Neutrophil (primary cell): ENCODE data around the gene CACNA1C.

Experiments
- H3K27ac ChIP-seq: fragments of 200-600 bp; sonication (generic); 2 replicates; pipeline ENCODE4 v1.5.1; 2016; ENCODE audit warnings: mild to moderate bottlenecking, moderate library complexity
- H3K27me3 ChIP-seq: fragments of 200-600 bp; sonication (generic); 2 replicates; pipeline ENCODE4 v1.6.0; 2016; ENCODE audit warnings: mild to moderate bottlenecking
- H3K36me3 ChIP-seq: fragments of 200-600 bp; sonication (generic); 2 replicates; pipeline ENCODE4 v1.5.1; 2017
- H3K4me1 ChIP-seq, 2 experiments: fragments of 200-600 bp in 1 of 2; sonication (generic) in 1 of 2; 1 replicate in 1 of 2; 2 replicates in 1 of 2; pipeline versions ENCODE4 v1.5.1 to v1.6.1; 2013 to 2016; ENCODE audit warnings: low read depth in 1 of 2, low read length in 1 of 2, mild to moderate bottlenecking in 1 of 2, moderate library complexity in 1 of 2; ENCODE audit not compliant: control insufficient read depth in 1 of 2, insufficient read depth in 1 of 2
- H3K4me3 ChIP-seq, 2 experiments: fragments of 200-600 bp in 1 of 2; sonication (generic) in 1 of 2; 1 replicate in 1 of 2; 2 replicates in 1 of 2; pipeline ENCODE4 v1.5.1; 2013 to 2016; ENCODE audit warnings: low read depth in 1 of 2, low read length in 1 of 2, mild to moderate bottlenecking in 1 of 2, moderate library complexity in 1 of 2
- H3K9me3 ChIP-seq: fragments of 200-600 bp; sonication (generic); 2 replicates; pipeline ENCODE4 v1.5.1; 2016
- CTCF ChIP-seq: fragments of 200-600 bp; sonication (generic); IDR thresholded peaks from 2 replicates; pipeline ENCODE4 v1.5.1; 2016; ENCODE audit warnings: antibody characterized with exemption

CACNA1C gene

GRCh38 chr12:2017546-2018337 is 35.0 kb upstream of the CACNA1C start:
- Histone ChIP-seq H3K27me3 (peaks cover 17% of the 10 kb centered on the region), H3K4me1 (no peaks in the 10 kb centered on the region), H3K27ac (no peak overlapping the region), H3K9me3 (no peaks in the 10 kb centered on the region), H3K4me3 (no peak overlapping the region), H3K36me3 (no peaks in the 10 kb centered on the region)
- no peak for TF ChIP-seq CTCF

GRCh38 chr12:2018391-2018790 is 34.4 kb upstream of the CACNA1C start:
- Histone ChIP-seq H3K4me1 (no peaks in the 10 kb centered on the region), H3K27me3 (peaks cover 17% of the 10 kb centered on the region), H3K36me3 (no peaks in the 10 kb centered on the region), H3K4me3 (no peak overlapping the region), H3K9me3 (no peaks in the 10 kb centered on the region), H3K27ac (no peak overlapping the region)
- no peak for TF ChIP-seq CTCF

- H3K4me1 ChIP-seq, result no peaks in the 10 kb centered on the region
- H3K9me3 ChIP-seq, result no peaks in the 10 kb centered on the region
- H3K27ac ChIP-seq, result no peak overlapping the region
- TF ChIP-seq CTCF, result no peak
- H3K27me3 ChIP-seq, result peaks cover 17% of the 10 kb centered on the region
- no peak overlapping the region for H3K4me3 ChIP-seq
- no peaks in the 10 kb centered on the region for H3K36me3 ChIP-seq
Measured at GRCh38 chr12:2019126-2019525, 33.7 kb upstream of the CACNA1C start.

GRCh38 chr12:2020511-2020910 is 32.3 kb upstream of the CACNA1C start:
- TF ChIP-seq CTCF, result no peak
- Histone ChIP-seq H3K27me3 (peaks cover 17% of the 10 kb centered on the region), H3K36me3 (no peaks in the 10 kb centered on the region)

GRCh38 chr12:2023365-2023764 is 29.4 kb upstream of the CACNA1C start:
- H3K27ac ChIP-seq, result no peak overlapping the region
- H3K4me3 ChIP-seq, result no peak overlapping the region
- H3K9me3 ChIP-seq, result no peaks in the 10 kb centered on the region
- H3K4me1 ChIP-seq, result no peaks in the 10 kb centered on the region
- no peaks in the 10 kb centered on the region for H3K36me3 ChIP-seq
- H3K27me3 ChIP-seq, result peaks cover 43% of the 10 kb centered on the region
- TF ChIP-seq CTCF, result no peak

More at GRCh38 chr12:2020511-2020910, 32.3 kb upstream of the CACNA1C start:
- no peaks in the 10 kb centered on the region for H3K9me3 ChIP-seq
- H3K4me1 ChIP-seq, result no peaks in the 10 kb centered on the region
- no peak overlapping the region for H3K27ac ChIP-seq
- H3K4me3 ChIP-seq, result no peak overlapping the region
